A673 (cell line): ENCODE data around the gene MAX.

Experiments
- CTCF ChIP-seq: fragments of 300-800, 200-600 bp; sonication (generic); conservative IDR thresholded peaks from 2 replicates; pipeline ENCODE4 v1.5.1; 2017; ENCODE audit warnings: low read depth, mild to moderate bottlenecking, antibody characterized with exemption, low read length, moderate library complexity, mixed read lengths
- EZH2 ChIP-seq: fragments of 200-600 bp; sonication (generic); IDR thresholded peaks from 2 replicates; pipeline ENCODE4 v1.6.1; 2017; ENCODE audit warnings: borderline replicate concordance, low read depth, mild to moderate bottlenecking, mixed read lengths, antibody characterized with exemption, low read length; ENCODE audit not compliant: poor library complexity, severe bottlenecking

GRCh38 chr14:65044596-65044959 is 57.7 kb downstream of the MAX start:
- TF ChIP-seq EZH2 (no peak), CTCF (no peak)
